HG03439 (cell line): ENCODE data around the gene PSAP.

Experiments
- ATAC-seq: cut with Tn5 transposase; IDR thresholded peaks from one replicate; pipeline ENCODE4 v1.9.1; 2021; ENCODE audit warnings: mild to moderate bottlenecking, moderate library complexity; ENCODE audit not compliant: unreplicated experiment

Gene PSAP

GRCh38 chr10:71829896-71830295 lies 21.2 kb downstream of the PSAP start:
- ATAC-seq, result no peak

GRCh38 chr10:71829171-71829570 lies 21.9 kb downstream of the PSAP start:
- no peak for ATAC-seq

DNA sequence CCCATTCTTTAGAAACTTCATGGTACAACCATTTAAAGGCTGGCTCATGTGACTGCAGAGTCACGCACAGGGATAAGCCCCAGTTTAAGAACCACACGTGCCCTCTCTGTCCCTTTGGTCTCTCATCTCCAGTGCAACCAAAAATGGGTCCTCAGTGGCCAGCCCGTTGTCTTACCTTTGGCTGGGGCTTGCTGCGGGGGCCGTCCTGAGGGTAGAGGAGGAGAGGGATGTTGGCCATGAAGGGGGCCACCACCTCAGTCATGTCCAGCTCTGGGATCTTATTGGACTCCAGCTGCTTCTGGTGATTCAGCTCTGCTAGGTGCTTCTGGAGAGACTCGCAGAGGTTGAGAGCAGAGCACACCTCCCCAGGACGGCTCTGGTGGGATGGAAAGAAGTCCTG lies 22.3 kb downstream of the PSAP start:
- ATAC-seq, result no peak

GRCh38 chr10:71827852-71828251 lies 23.2 kb downstream of the PSAP start:
- ATAC-seq, result no peak

- no peak for ATAC-seq
Observed at GRCh38 chr10:71825217-71825616, 25.8 kb downstream of the PSAP start.

DNA sequence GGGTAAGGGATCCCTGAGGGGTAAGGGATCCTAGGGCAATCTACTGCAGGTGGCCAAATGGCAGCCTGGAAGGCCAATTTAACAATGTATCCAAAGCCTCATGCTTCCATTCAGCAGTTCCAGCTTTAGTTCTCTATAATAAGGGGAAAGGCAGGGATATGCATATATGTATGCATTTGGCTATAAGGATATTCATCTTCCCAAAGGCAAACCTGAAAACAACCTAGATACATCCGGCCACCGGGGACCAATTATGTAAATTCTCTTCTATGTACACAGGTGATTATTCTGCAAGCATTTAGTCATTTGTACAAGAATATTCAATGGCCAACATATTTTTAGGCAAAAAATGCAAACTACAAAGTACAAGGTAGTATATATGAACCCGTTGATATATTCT lies 26.7 kb downstream of the PSAP start:
- no peak for ATAC-seq

- ATAC-seq, result no peak
Observed at GRCh38 chr10:71823356-71823755, 27.7 kb downstream of the PSAP start.

GRCh38 chr10:71821909-71822763 lies 28.9 kb downstream of the PSAP start:
- ATAC-seq, result no peak

DNA sequence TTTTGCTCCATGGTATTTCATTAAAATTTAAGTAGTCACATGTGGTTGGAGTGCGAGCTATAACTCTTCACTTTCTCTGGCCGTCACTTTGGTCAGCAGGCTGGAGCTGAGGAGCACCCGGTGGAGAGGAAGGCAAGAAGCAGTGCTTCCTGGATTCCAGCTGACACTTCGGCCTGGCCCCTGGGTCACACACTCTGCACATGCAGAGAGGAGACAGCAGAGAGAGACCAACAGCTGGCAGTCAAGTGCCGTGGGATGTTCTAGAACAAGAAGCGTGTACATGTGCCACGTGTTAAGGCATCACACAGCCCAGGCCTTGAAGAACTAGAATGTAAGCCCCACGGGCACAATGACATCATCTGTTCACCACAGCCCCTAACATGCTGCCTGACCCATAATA lies 30.1 kb downstream of the PSAP start:
- no peak for ATAC-seq

DNA sequence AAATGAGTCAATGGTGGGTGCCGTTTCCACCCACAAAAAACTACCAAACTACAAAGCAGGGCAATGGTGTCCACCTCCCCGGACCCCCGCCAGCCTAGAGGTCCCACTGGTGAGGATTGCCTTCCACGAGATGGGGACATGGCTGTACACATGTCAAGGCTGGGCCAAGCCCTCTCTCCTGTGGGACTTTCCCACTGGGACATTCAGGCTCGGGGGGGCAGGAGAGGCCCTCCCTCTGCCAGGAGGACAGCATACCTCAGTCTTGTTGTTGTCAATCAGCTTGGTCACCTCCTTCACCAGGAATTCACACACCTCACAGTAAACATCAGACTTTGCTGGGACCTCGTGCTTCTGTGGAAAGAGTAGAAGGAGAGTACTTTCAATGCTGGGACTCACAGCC lies 31.1 kb downstream of the PSAP start:
- no peak for ATAC-seq

GRCh38 chr10:71819441-71819861 lies 31.6 kb downstream of the PSAP start:
- no peak for ATAC-seq

GRCh38 chr10:71818674-71819260 lies 32.3 kb downstream of the PSAP start:
- ATAC-seq, result no peak

GRCh38 chr10:71817831-71818655 lies 33.0 kb downstream of the PSAP start:
- ATAC-seq, result no peak

DNA sequence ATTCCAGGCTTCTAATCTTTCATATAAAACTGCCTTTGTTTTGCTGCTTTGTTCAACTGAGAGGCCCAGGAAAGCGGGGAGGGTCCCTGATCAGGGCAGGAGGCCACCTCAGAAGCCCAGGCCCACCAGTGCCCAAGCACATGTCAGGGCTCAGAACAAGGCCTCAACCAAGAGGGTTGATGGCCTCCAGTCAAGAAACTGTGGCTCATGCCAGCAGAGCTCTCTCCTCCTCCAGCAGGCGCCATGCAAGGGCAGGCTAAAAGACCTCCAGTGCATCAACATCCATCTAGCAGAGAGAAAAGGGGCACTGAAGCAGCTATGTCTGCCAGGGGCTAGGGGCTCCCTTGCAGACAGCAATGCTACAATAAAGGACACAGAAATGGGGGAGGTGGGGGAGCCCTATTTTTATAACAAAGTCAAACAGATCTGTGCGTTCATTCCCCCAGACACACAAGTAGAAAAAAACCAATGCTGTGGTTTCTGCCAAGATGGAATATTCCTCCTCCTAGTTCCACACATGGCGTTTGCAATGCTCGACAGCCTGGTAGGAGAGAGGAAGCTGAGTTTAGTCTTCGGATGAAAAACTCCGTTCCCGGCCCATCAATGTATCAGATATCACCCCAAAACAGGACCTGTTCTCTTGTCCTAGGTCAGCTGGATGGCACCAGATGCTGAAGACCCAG lies 34.0 kb downstream of the PSAP start:
- no peak for ATAC-seq

DNA sequence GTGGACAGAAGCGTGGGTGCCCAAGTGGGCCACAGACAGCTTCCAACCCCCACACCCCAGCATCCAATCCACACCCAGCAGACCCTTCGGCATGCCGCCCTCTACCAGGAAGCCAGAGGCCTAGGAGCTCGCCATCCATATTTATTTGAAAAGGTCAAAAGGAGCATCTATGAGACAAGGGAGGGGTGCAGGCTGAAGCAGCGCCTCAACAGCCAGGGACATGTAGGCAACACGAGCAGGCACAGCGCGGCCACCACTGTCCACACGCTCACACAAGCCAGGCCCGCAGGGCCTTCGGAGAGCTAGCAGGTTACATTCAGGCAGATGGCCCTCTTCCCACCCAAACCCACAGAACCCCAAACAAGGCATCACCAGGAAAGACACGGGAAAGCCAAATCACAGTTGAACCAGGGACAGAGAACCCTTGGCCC lies 34.6 kb downstream of the PSAP start:
- ATAC-seq, result no peak

GRCh38 chr10:71815515-71816130 lies 35.4 kb downstream of the PSAP start:
- no peak for ATAC-seq

DNA sequence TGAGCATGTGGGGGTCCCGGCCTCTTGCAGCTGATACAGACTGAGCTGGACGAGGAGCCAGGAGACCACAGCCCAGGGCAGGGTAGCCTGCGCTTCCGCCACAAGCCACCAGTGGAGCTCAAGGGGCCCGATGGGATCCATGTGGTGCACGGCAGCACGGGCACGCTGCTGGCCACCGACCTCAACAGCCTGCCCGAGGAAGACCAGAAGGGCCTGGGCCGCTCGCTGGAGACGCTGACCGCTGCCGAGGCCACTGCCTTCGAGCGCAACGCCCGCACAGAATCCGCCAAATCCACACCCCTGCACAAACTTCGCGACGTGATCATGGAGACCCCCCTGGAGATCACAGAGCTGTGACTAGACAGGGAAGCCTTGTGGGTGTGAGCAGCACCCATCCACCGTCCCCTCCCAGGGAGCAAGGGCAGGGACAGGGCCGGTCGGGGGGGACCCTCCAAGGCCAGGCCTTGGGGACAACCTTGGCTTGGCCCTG lies 36.1 kb downstream of the PSAP start:
- no peak for ATAC-seq

DNA sequence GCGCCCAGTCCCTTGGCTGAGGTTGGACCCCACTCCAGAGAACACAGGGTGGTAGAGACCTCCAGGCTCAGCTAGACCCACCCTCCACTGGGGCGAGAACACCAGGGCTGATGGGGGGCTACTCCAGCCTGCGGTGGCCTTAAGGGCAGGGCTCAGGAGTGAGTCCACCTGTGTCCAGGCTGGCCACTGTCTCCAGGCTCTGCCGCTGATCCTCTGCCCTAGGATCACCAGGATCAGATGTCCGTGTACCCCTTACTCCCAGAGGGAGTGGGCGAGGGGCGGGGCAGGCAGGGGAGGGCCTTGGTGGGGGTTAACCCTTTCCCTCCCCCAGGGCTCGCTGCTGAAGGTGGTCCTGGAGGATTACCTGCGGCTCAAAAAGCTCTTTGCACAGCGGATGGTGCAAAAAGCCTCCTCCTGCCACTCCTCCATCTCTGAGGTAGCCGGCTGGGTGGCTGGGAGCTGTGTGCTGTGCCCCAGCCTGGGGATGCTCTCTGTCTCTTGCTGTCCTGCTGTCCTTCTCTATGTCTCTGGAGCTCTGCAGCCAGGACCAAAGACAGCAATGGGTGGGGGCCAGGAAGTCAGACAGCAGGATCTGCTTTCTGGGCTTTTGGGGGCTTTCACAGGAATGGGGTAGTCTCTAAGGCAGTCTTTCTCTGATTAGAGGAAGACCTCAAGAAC lies 38.0 kb downstream of the PSAP start:
- no peak for ATAC-seq

- ATAC-seq, result no peak
Observed at GRCh38 chr10:71812016-71812912, 38.8 kb downstream of the PSAP start.
